ENCODE data around the gene CCDC142.
A peak's percentile ranks its signal among the peaks of the same experiment; 100 is the strongest.

The CCDC142 gene

DNA sequence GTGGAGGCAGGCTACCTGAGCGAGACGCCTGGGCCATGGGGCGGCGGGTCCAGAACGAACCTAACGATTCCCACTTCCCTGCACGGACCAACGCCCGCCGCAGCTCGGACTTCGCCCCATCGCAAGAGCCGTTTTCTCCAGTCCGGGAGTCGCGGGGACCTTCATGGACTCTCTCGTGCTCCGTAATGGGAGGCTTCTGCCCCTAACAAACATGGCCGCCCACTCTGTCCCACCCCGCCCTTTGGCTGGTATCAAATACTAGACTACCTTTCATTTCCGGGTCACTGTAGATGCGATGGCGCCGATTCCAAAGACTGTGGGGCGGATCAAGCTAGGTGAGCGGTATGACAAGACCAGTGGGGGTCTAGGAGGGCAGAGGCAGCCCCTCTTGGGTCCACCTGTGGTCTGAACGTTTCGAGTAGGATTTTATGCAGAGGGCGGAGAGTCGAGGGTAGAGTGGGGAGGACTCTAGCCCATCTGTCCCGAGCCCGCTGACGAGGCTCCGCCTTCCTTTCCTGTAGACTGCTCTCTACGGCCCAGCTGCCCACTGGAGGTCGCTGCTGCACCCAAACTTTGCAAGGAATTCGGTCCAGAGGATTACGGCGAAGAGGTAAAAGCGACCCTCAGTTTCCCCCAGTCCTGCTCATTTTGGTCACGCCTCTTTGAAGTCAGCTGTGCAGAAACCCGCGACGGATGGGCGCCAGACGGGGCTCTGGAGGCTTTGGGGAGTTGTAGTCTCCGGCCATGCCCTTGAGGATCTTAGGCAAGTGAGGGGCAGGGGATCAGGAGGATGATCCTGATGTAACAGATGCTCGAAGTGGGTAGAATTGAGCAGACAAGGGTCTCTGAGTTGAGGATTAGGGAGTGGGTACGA is at the start of gene CCDC142, which contains the start of gene TTC31:
TSS of gene CCDC142 (minus strand) at position 198 of the 874 bp plus-strand sequence. CDS start at position 37, 161 bp downstream.
TSS of gene TTC31 (plus strand) at position 281 of the 874 bp plus-strand sequence. CDS start at position 296, 15 bp downstream.
- TF ChIP-seq MAX (IDR thresholded peaks at IDR 0.05), result peak; percentile 56; the same call in 1 of the 2 replicates
- TF ChIP-seq, protein P1, sequence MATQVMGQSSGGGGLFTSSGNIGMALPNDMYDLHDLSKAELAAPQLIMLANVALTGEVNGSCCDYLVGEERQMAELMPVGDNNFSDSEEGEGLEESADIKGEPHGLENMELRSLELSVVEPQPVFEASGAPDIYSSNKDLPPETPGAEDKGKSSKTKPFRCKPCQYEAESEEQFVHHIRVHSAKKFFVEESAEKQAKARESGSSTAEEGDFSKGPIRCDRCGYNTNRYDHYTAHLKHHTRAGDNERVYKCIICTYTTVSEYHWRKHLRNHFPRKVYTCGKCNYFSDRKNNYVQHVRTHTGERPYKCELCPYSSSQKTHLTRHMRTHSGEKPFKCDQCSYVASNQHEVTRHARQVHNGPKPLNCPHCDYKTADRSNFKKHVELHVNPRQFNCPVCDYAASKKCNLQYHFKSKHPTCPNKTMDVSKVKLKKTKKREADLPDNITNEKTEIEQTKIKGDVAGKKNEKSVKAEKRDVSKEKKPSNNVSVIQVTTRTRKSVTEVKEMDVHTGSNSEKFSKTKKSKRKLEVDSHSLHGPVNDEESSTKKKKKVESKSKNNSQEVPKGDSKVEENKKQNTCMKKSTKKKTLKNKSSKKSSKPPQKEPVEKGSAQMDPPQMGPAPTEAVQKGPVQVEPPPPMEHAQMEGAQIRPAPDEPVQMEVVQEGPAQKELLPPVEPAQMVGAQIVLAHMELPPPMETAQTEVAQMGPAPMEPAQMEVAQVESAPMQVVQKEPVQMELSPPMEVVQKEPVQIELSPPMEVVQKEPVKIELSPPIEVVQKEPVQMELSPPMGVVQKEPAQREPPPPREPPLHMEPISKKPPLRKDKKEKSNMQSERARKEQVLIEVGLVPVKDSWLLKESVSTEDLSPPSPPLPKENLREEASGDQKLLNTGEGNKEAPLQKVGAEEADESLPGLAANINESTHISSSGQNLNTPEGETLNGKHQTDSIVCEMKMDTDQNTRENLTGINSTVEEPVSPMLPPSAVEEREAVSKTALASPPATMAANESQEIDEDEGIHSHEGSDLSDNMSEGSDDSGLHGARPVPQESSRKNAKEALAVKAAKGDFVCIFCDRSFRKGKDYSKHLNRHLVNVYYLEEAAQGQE (IDR thresholded peaks at IDR 0.05; ENCODE audit: low read depth), result no peak
- 0 out of 2 replicates have a peak, but pooled peaks have one; percentile 29 for TF ChIP-seq USF1 (IDR thresholded peaks at IDR 0.05)
- peak; percentile 71 for TF ChIP-seq RAD21 (IDR thresholded peaks at IDR 0.05; ENCODE audit: low read depth)
- TF ChIP-seq YY1 (IDR thresholded peaks at IDR 0.05; ENCODE audit: low read depth), result peak; percentile 100
- TF ChIP-seq CREB1 (IDR thresholded peaks at IDR 0.05; ENCODE audit: low read depth), result no peak
- TF ChIP-seq TEAD4 (IDR thresholded peaks at IDR 0.05), result no peak; the same call in 1 of the 2 replicates
- TF ChIP-seq TCF12 (IDR thresholded peaks at IDR 0.05; ENCODE audit: low read depth), result no peak; the same call in 1 of the 2 replicates
- TF ChIP-seq EGR1 (IDR thresholded peaks at IDR 0.05), result peak; percentile 81
- no peak for TF ChIP-seq CEBPB (IDR thresholded peaks at IDR 0.05)
- no peak for TF ChIP-seq ZBTB7A (IDR thresholded peaks at IDR 0.05; ENCODE audit: low read depth)
- TF ChIP-seq TAF1 (IDR thresholded peaks at IDR 0.05; ENCODE audit: low read depth), result peak; percentile 78
- no peak for TF ChIP-seq FOXM1 (IDR thresholded peaks at IDR 0.05; ENCODE audit: borderline replicate concordance, low read depth)
- no peak for TF ChIP-seq EP300 (IDR thresholded peaks at IDR 0.05; ENCODE audit: borderline replicate concordance)
- 0 out of 2 replicates have a peak, but pooled peaks have one; percentile 23 for TF ChIP-seq NFIC (IDR thresholded peaks at IDR 0.05)

- no peak for TF ChIP-seq TEAD4 (IDR thresholded peaks at IDR 0.05)
- TF ChIP-seq RAD21 (IDR thresholded peaks at IDR 0.05; ENCODE audit: low read depth), result peak; percentile 40
Observed at GRCh38 chr2:74532222-74532621, 49.4 kb upstream of the CCDC142 start.

DNA sequence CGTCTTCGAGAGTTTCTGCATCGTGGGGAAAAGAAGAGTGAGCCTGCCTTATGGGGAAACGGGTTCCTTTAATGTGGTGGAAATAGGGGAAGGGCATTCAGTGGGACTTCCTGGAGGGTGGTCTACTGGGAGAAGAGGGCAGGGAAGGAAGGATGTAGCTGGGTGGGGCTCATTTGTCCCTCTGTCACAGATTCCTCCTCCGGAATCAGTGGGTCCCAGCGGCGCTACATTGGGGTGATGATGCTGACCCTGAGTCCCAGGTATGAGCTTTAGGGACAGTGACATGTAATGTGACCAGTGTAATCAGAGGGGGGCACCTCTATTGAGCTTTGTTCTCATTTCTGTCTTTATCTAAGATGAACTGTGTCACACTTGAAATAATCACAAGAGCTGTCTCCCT is 48.9 kb upstream of the CCDC142 start:
- TF ChIP-seq USF1 (IDR thresholded peaks at IDR 0.05) (no peak), TAF1 (IDR thresholded peaks at IDR 0.05; ENCODE audit: low read depth) (no peak), FOXM1 (IDR thresholded peaks at IDR 0.05; ENCODE audit: borderline replicate concordance, low read depth) (no peak), NFIC (IDR thresholded peaks at IDR 0.05) (no peak), YY1 (IDR thresholded peaks at IDR 0.05; ENCODE audit: low read depth) (no peak), CREB1 (IDR thresholded peaks at IDR 0.05; ENCODE audit: low read depth) (no peak), CEBPB (IDR thresholded peaks at IDR 0.05) (no peak), TCF12 (IDR thresholded peaks at IDR 0.05; ENCODE audit: low read depth) (no peak)
- TF ChIP-seq, protein P1 (IDR thresholded peaks at IDR 0.05; ENCODE audit: low read depth), result no peak

GRCh38 chr2:74530239-74531187 is 47.7 kb upstream of the CCDC142 start:
- TF ChIP-seq MAX (IDR thresholded peaks at IDR 0.05) (peak; percentile 81), NFIC (IDR thresholded peaks at IDR 0.05) (no peak), TEAD4 (IDR thresholded peaks at IDR 0.05) (no peak), ZBTB7A (IDR thresholded peaks at IDR 0.05; ENCODE audit: low read depth) (peak; percentile 48; the same call in 1 of the 2 replicates)
